ENCODE results near the gene FGF3.
A peak's percentile ranks its signal among the peaks of the same experiment; 100 is the strongest.

FGF3 gene

GRCh38 chr11:69818603-69819441 is at the start of gene FGF3:
FGF3 (minus strand) TSS chr11:69819416; CDS start chr11:69818933, 483 bp downstream.
- peak; percentile 68 for DNase-seq (ENCODE audit: low spot score)

GRCh38 chr11:69868871-69869270 is 49.7 kb upstream of the FGF3 start:
- DNase-seq (ENCODE audit: low spot score) = no peak

GRCh38 chr11:69868006-69868810 is 49.0 kb upstream of the FGF3 start:
- no peak for DNase-seq (ENCODE audit: low spot score)

- no peak for DNase-seq (ENCODE audit: low spot score)
Measured at GRCh38 chr11:69867076-69868005, 48.1 kb upstream of the FGF3 start.

GRCh38 chr11:69866648-69867047 is 47.4 kb upstream of the FGF3 start:
- DNase-seq (ENCODE audit: low spot score) = no peak

GRCh38 chr11:69865707-69866106 is 46.5 kb upstream of the FGF3 start:
- no peak for DNase-seq (ENCODE audit: low spot score)

GRCh38 chr11:69864686-69865661 is 45.8 kb upstream of the FGF3 start:
- no peak for DNase-seq (ENCODE audit: low spot score)

GRCh38 chr11:69863544-69864200 is 44.5 kb upstream of the FGF3 start:
- no peak for DNase-seq (ENCODE audit: low spot score)

- no peak for DNase-seq (ENCODE audit: low spot score)
Measured at GRCh38 chr11:69862797-69863543, 43.8 kb upstream of the FGF3 start.

- no peak for DNase-seq (ENCODE audit: low spot score)
Measured at GRCh38 chr11:69862331-69862771, 43.1 kb upstream of the FGF3 start.

- no peak for DNase-seq (ENCODE audit: low spot score)
Measured at GRCh38 chr11:69861901-69862300, 42.7 kb upstream of the FGF3 start.

- DNase-seq (ENCODE audit: low spot score) = no peak
Measured at GRCh38 chr11:69860796-69861445, 41.7 kb upstream of the FGF3 start.

GRCh38 chr11:69860244-69860643 is 41.0 kb upstream of the FGF3 start:
- DNase-seq (ENCODE audit: low spot score) = no peak

- no peak for DNase-seq (ENCODE audit: low spot score)
Measured at GRCh38 chr11:69859275-69859934, 40.2 kb upstream of the FGF3 start.

GRCh38 chr11:69855421-69855820 is 36.2 kb upstream of the FGF3 start:
- no peak for DNase-seq (ENCODE audit: low spot score)

- no peak for DNase-seq (ENCODE audit: low spot score)
Measured at GRCh38 chr11:69854713-69855112, 35.5 kb upstream of the FGF3 start.

GRCh38 chr11:69852056-69852455 is 32.8 kb upstream of the FGF3 start:
- DNase-seq (ENCODE audit: low spot score) = no peak

GRCh38 chr11:69848201-69848600 is 29.0 kb upstream of the FGF3 start:
- DNase-seq (ENCODE audit: low spot score) = no peak
